IMR-90 (cell line): ENCODE data around the gene TIGIT. TPM values are rescaled to one million over a fixed set of nuclear protein-coding genes. Genes with fewer than 3 reads are reported as not detected.

ENCODE experiments used
- ATAC-seq: fragments of 200-7000 bp; cut with Tn5 transposase; 2 replicates; pipeline ENCODE4 v1.9.1; 2020; ENCODE audit warnings: low read depth, mild to moderate bottlenecking, moderate library complexity
- BruUV-seq: library from RNA; stranded (reverse); fragments of 400-500 nt; replicated peaks from 2 replicates; lab custom pipeline; 2021; lab: Mats Ljungman, UMichigan
- CTCF ChIA-PET: fragments of 300-600 bp; formaldehyde crosslinking; extraction: SDS; loops from one replicate; lab custom pipeline; 2021; ENCODE audit warnings: antibody characterized with exemption; lab: Yijun Ruan, JAX
- POLR2A ChIA-PET: fragments of 300-600 bp; sonication (Branson Sonifier 250); formaldehyde crosslinking; loops from one replicate; lab custom pipeline; 2022; ENCODE audit warnings: antibody characterized with exemption; ENCODE audit not compliant: unreplicated experiment; lab: Charles Lee
- DNase-seq: peaks from one replicate; pipeline ENCODE4 v3.0.0; 2013
- H2AFZ ChIP-seq: replicated peaks from 2 replicates; pipeline ENCODE3; 2013; ENCODE audit warnings: low read length, mild to moderate bottlenecking; ENCODE audit not compliant: poor library complexity
- H2AK5ac ChIP-seq: 2 replicates; pipeline ENCODE4 v1.6.1; 2013; ENCODE audit warnings: low read depth, low read length, inconsistent platforms
- H2AK9ac ChIP-seq: replicated peaks from 2 replicates; pipeline ENCODE3; 2013; ENCODE audit warnings: mild to moderate bottlenecking, low read depth, low read length, moderate library complexity; ENCODE audit not compliant: poor library complexity
- H2BK120ac ChIP-seq: 2 replicates; pipeline ENCODE4 v1.6.1; 2013; ENCODE audit warnings: low read depth, low read length, inconsistent platforms
- H2BK15ac ChIP-seq: 3 replicates; pipeline ENCODE4 v1.6.1; 2013; ENCODE audit warnings: low read depth, low read length, inconsistent platforms
- H2BK20ac ChIP-seq: 2 replicates; pipeline ENCODE4 v1.6.1; 2013; ENCODE audit warnings: low read depth, mild to moderate bottlenecking, inconsistent platforms, low read length, moderate library complexity
- H2BK5ac ChIP-seq: 2 replicates; pipeline ENCODE4 v1.6.1; 2013; ENCODE audit warnings: mild to moderate bottlenecking, low read depth, low read length, inconsistent platforms; ENCODE audit not compliant: poor library complexity, severe bottlenecking
- H3K14ac ChIP-seq: replicated peaks from 2 replicates; pipeline ENCODE4 v1.6.1; 2013; ENCODE audit warnings: low read depth, low read length, inconsistent platforms
- H3K18ac ChIP-seq: 2 replicates; pipeline ENCODE4 v1.6.1; 2013; ENCODE audit warnings: low read depth, low read length, control low read depth
- H3K23ac ChIP-seq: 2 replicates; pipeline ENCODE4 v1.6.1; 2013; ENCODE audit warnings: low read depth, low read length, inconsistent platforms
- H3K27ac ChIP-seq: 2 replicates; pipeline ENCODE4 v1.5.1; 2013; ENCODE audit warnings: mild to moderate bottlenecking, control low read depth, low read length; ENCODE audit not compliant: insufficient read depth
- H3K27me3 ChIP-seq: 2 replicates; pipeline ENCODE4 v1.6.1; 2013; ENCODE audit warnings: low read length; ENCODE audit not compliant: control insufficient read depth, insufficient read depth
- H3K36me3 ChIP-seq: 2 replicates; pipeline ENCODE4 v1.6.1; 2013; ENCODE audit warnings: low read length, mixed read lengths; ENCODE audit not compliant: control insufficient read depth, insufficient read depth
- H3K4ac ChIP-seq: 2 replicates; pipeline ENCODE4 v1.6.1; 2013; ENCODE audit warnings: low read depth, low read length, inconsistent platforms
- H3K4me1 ChIP-seq: 2 replicates; pipeline ENCODE4 v1.6.1; 2013; ENCODE audit warnings: low read length, mixed read lengths; ENCODE audit not compliant: control insufficient read depth, insufficient read depth
- H3K4me2 ChIP-seq: 2 replicates; pipeline ENCODE4 v1.6.1; 2013; ENCODE audit warnings: low read depth, mild to moderate bottlenecking, control low read depth, low read length, moderate library complexity
- H3K4me3 ChIP-seq: 2 replicates; pipeline ENCODE4 v1.5.1; 2013; ENCODE audit warnings: low read depth, mild to moderate bottlenecking, control low read depth, low read length, moderate library complexity; ENCODE audit not compliant: insufficient read depth
- H3K56ac ChIP-seq: 2 replicates; pipeline ENCODE4 v1.6.1; 2013; ENCODE audit warnings: low read length, inconsistent platforms; ENCODE audit not compliant: insufficient read depth; ENCODE audit errors: extremely low read depth
- H3K79me1 ChIP-seq, 2 experiments: 2 replicates each; pipeline ENCODE4 v1.6.1; 2013; ENCODE audit warnings: low read length in 2 of 2, inconsistent platforms in 1 of 2, low read depth in 1 of 2
- H3K9ac ChIP-seq: 2 replicates; pipeline ENCODE4 v1.6.1; 2013; ENCODE audit warnings: low read depth, low read length, control low read depth
- H3K9me1 ChIP-seq: 2 replicates; pipeline ENCODE4 v1.6.1; 2013; ENCODE audit warnings: low read length, inconsistent platforms; ENCODE audit not compliant: insufficient read depth
- H3K9me3 ChIP-seq: 2 replicates; pipeline ENCODE4 v1.6.1; 2013; ENCODE audit warnings: low read length; ENCODE audit not compliant: control insufficient read depth, insufficient read depth
- H4K20me1 ChIP-seq: 2 replicates; pipeline ENCODE4 v1.6.1; 2013; ENCODE audit warnings: low read length, inconsistent platforms; ENCODE audit not compliant: insufficient read depth
- H4K5ac ChIP-seq: 2 replicates; pipeline ENCODE4 v1.6.1; 2013; ENCODE audit warnings: mild to moderate bottlenecking, low read depth, low read length, control low read depth
- H4K8ac ChIP-seq, 2 experiments: 2 replicates each; pipeline ENCODE4 v1.6.1; 2013; ENCODE audit warnings: low read depth in 2 of 2, low read length in 2 of 2, control low read depth in 1 of 2, inconsistent platforms in 1 of 2
- H4K91ac ChIP-seq: 2 replicates; pipeline ENCODE4 v1.6.1; 2013; ENCODE audit warnings: low read depth, low read length, inconsistent platforms; ENCODE audit not compliant: insufficient read depth
- MXI1 ChIP-seq: IDR thresholded peaks from 2 replicates; pipeline ENCODE4 v1.6.1; 2012; ENCODE audit warnings: low read depth, mild to moderate bottlenecking, low read length, moderate library complexity, borderline replicate concordance
- WGBS, 2 experiments: methylation state at CpG; one replicate each; pipeline versions ENCODE4 v1.1.5 to v1.1.7; 2013; ENCODE audit warnings: missing lambda C conversion rate in 2 of 2; ENCODE audit not compliant: insufficient read length in 1 of 2; ENCODE audit errors: extremely low coverage in 2 of 2; 5-methylcytosine and 5-hydroxymethylcytosine counted together
- dilution Hi-C: fragments of 300-500 bp; cut with HindIII; formaldehyde crosslinking; loops from one replicate; pipeline ENCODE4 v1.14.3; 2018; ENCODE audit warnings: low sequenced_read_pairs; ENCODE audit not compliant: unreplicated experiment
- in situ Hi-C: fragments of 300-500 bp; cut with MboI; formaldehyde crosslinking; loops from 3 replicates; pipeline ENCODE4 v1.14.3; 2019; ENCODE audit warnings: low sequenced_read_pairs, inconsistent platforms, mixed read lengths
- intact Hi-C: fragments of 100-400 bp; cut with micrococcal nuclease; formaldehyde crosslinking; loops from 2 replicates; pipeline ENCODE4 v1.10.0; 2022
- polyA plus RNA-seq, 3 experiments: library from polyadenylated mRNA; depleted of rRNA; stranded (reverse); fragments of >200 nt; gene quantifications; 2 replicates each; pipeline ENCODE4 v1.2.3, GENCODE V29; 2012; ENCODE audit warnings: low replicate concordance in 1 of 3
- total RNA-seq: library from RNA; depleted of rRNA; stranded (reverse); fragments of >200 nt; gene quantifications from 2 replicates; pipeline ENCODE4 v1.2.3, GENCODE V29; 2012

The TIGIT gene
- total and polyA plus RNA-seq, 2 of the 4 experiments (the other 2 are of a cell fraction), result not detected

DNA sequence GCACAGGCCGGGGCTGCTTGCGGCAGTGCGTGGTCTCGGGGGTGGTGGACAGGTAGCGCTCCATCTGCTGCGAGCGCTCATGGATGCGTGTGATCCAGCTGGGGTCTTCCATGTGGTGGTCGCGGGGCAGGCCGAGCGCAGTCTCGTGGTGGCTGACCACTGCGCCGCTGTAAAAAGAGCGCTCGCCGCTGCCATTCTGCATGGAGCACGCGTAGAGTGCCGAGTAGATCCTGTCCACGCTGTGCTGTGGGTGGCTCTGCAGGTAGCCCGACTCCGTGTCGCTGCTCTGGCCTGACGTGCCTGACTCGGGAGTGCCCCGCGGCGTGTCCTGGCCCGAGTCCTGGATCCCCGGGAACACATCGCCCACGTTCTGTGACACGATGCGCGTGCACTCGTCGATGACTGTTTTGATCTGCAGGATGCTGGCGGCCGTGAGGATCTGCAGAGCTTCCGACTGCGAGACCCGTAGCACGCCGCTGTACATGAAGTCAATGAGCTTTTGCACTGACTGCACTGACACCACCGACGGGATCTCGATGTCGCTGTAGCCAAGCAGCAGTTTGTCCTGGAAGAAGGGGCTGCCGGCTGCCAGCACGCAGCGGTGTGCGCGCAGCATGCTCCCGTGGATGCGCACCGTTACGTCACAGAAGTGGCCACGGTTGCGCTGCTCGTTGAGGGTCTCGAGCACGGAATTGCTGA lies 57.4 kb downstream of the TIGIT start:
- Histone ChIP-seq H3K27ac (no peak overlapping the region), H3K36me3 (peaks cover 21% of the 10 kb centered on the region), H3K9ac (no peak overlapping the region), H3K23ac (no peak overlapping the region), H3K4me3 (no peak overlapping the region), H3K4me1 (no peaks in the 10 kb centered on the region), H3K4me2 (no peak overlapping the region), H2BK120ac (no peak overlapping the region), H4K5ac (no peak overlapping the region), H3K4ac (no peak overlapping the region), H4K20me1 (no peaks in the 10 kb centered on the region), H2AFZ (no peak overlapping the region), H3K14ac (no peak overlapping the region), H2AK9ac (peak overlapping the region; percentile 7), H4K8ac (no peak overlapping the region), H3K79me1 (peaks cover 0 to 4% of the 10 kb centered on the region in 2 experiments; a peak in 2 of 4 replicates), H3K18ac (no peak overlapping the region), H3K9me1 (peaks cover 8% of the 10 kb centered on the region; the same call in 1 of the 2 replicates), H2AK5ac (no peak overlapping the region), H3K9me3 (no peaks in the 10 kb centered on the region; the same call in 1 of the 2 replicates), H2BK15ac (no peak overlapping the region), H2BK20ac (no peak overlapping the region), H3K27me3 (no peaks in the 10 kb centered on the region), H2BK5ac (no peak overlapping the region), H4K91ac (no peak overlapping the region), H3K56ac (no peak overlapping the region)
- ATAC-seq (no peak), DNase-seq (no peak)
- ChIA-PET CTCF (no interaction called here), POLR2A (no interaction called here)
- in situ Hi-C loops, result loop anchor here (25.0 kb wide), 1 partner anchor 1461 kb away; no protein-coding TSS in a partner anchor
- BruUV-seq, result no TSS peak
- TF ChIP-seq MXI1, result no peak
- dilution Hi-C loops, result no loop called here
- WGBS, 2 experiments, result 98% methylated on average over 60 of the region's 64 CpGs; no CpG with 5 or more reads in 1 of the 2 experiments
- intact Hi-C loops, result no loop called here
